ENCODE measurements around the gene CD300A. TPM values are rescaled to one million over a fixed set of nuclear protein-coding genes. Genes with fewer than 3 reads are reported as not detected.

CD300A gene
- total RNA-seq, 1 donor from 2014 or later: 4.3 TPM

- DNase-seq (ENCODE audit: low spot score): peak; percentile 92
Measured at GRCh38 chr17:74454197-74455024, 12.0 kb upstream of the CD300A start.

DNA sequence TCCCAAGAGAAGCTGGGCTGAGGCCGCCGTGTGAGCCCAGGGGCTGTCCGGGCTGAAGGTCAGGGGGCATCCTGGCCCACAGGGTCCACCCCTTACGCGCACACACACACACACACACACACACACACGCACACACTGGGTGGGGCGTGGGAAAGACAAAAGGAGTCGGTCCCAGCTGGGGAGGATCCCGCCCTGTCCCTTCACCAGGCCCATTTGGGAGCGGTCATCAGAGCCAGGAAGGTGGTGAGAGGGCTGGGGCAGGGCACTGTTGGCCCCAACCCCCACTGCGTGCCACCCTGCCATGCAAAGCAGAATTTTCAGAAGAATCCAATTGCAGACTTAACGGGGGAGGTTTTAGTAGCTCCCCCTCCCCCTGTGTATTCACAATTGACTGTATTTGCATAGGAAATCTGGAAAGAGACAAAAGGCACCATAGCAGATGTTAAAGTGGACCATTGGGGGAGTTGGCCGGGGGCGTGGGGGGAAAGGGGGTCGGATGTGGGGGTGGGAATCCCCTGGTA is 11.3 kb upstream of the CD300A start:
- DNase-seq (ENCODE audit: low spot score): no peak

DNA sequence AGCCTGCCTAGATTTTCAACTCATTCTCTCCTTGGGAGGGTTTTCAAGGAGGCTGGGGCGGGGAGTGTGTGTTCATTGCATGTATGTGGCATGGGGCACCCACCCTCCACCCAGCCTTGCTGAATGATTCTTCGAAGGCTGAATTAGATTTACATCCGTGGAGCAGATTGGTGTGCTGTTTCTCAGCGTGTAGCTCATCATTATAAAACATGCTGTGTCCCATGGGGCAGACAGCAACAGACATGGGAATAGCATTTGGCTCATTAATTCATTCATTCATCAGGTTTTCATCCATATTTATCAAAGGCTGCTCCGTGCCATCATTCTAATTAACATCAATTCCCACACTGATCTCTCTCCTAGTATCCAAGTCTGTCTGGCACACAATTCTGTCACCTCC is 10.6 kb upstream of the CD300A start:
- DNase-seq (ENCODE audit: low spot score): no peak

DNA sequence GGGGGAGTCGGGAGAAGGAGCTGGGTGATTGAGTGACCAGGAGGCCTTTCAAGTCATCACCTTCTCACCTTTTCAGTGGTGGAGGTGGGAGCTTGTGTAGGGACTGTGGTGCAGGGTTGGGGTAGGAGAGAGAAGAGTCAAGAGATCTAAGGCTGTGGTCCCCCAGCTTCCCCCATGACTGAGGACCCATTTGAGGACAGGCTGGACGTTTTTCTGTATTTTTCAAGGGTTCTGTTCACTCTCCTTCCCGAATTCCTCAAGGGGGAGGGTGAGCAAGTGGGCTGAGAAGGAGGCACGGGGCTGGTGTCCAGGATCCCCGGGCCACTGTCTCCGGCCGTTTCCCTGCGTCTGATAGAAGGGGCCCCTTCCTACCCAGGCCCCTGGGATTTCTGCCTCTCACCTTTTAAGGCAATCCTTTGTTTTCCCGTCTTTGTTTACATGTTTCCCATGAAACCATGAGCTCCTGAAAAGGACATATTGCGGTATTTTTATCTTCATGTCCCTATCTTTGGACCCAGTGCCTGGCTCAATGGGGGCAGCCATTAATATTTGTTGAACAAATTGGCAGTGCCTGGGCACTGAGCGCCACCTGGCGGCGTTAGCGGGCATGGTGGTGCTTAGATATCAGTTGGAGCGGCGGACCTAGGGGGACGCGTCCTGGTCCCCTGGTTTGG is 9.2 kb upstream of the CD300A start:
- peak; percentile 84 for DNase-seq (ENCODE audit: low spot score)

DNA sequence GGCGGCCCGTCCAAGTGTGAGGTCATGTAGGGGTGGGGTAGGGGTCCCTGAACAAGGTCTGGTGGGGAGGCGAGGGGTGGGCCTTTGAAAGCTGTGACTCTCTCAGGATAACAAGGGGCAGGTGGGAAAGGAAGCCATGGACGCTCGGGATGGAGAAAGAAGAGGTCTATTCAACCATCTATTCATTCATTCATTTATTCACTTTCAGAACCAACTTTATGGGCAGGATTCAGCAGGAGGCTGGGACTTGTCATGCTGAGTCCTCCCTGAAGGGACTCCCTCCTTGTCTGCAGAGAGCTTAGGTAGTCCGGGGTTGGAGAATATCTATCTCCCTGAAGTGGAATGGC is 8.6 kb upstream of the CD300A start:
- DNase-seq (ENCODE audit: low spot score): no peak

GRCh38 chr17:74458835-74459234 is 7.6 kb upstream of the CD300A start:
- no peak for DNase-seq (ENCODE audit: low spot score)

DNA sequence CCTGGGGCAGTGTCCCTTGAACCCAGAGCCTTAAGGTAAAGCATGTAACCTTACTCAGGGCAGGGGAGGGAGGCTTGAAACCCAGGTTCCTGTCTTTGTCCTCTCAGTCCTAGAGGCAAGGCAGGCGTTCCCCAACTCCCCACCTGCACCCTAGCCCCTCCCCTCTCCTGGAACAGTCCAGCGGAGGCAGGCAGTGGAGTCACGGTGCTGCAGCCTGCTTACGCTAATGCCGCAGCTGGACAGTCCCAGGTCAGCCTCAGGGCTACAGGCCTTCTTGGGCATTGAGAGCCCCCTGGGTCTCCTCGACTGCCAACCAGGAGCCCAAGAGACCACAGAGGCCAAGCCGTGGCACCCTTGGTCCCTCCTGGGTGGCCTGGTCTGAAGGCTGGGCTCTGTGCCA is 6.8 kb upstream of the CD300A start:
- no peak for DNase-seq (ENCODE audit: low spot score)

- DNase-seq (ENCODE audit: low spot score): no peak
Measured at GRCh38 chr17:74460241-74460640, 6.2 kb upstream of the CD300A start.

DNA sequence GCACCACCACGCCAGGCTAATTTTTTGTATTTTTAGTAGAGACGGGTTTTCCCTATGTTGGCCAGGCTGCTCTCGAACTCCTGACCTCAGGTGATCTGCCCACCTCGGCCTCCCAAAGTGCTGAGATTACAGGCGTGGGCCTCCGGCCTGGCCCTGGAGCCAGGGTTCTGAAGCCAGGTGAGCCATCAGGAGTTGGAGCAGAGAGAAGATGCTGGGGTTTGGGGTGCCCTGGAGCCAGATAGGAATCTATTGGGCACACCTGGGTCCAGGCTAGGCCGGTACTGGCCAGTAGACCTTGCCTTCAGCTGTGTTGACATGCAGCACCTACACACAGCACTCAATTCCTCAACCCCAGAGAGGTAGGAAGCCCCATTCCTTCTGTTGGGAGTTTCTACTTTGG is 5.4 kb upstream of the CD300A start:
- DNase-seq (ENCODE audit: low spot score): no peak

DNA sequence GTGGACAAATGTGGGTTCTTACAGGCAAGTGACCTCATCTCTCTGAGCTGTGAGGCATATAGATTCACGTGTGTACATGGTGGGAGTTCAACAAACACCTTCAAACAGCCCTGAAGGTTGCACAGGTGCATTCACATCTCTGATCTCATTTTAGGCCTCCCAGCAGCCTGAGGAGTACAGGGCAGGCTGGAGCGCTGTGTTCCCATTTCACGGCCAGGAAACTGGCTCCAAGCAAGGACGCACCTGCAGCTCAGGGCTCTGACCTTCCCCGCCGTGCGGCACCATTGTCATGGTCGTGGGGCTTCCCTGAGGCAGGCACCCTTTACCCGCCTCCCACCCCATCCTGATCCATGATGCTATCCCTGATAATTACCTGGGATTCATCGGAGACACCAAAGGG is 4.8 kb upstream of the CD300A start:
- no peak for DNase-seq (ENCODE audit: low spot score)

- DNase-seq (ENCODE audit: low spot score): no peak
Measured at GRCh38 chr17:74464730-74465377, 1.6 kb upstream of the CD300A start.

GRCh38 chr17:74465378-74466110 is 890 bp upstream of the CD300A start:
- no peak for DNase-seq (ENCODE audit: low spot score)

- no peak for DNase-seq (ENCODE audit: low spot score)
Measured at GRCh38 chr17:74466828-74467184, 372 bp downstream of the CD300A start.

GRCh38 chr17:74467221-74467951 is 952 bp downstream of the CD300A start:
- DNase-seq (ENCODE audit: low spot score): no peak

GRCh38 chr17:74471341-74471740 is 4.9 kb downstream of the CD300A start:
- DNase-seq (ENCODE audit: low spot score): no peak

GRCh38 chr17:74472890-74473289 is 6.5 kb downstream of the CD300A start:
- no peak for DNase-seq (ENCODE audit: low spot score)

GRCh38 chr17:74473294-74473693 is 6.9 kb downstream of the CD300A start:
- DNase-seq (ENCODE audit: low spot score): no peak

- DNase-seq (ENCODE audit: low spot score): no peak
Measured at GRCh38 chr17:74474043-74474792, 7.8 kb downstream of the CD300A start.

DNA sequence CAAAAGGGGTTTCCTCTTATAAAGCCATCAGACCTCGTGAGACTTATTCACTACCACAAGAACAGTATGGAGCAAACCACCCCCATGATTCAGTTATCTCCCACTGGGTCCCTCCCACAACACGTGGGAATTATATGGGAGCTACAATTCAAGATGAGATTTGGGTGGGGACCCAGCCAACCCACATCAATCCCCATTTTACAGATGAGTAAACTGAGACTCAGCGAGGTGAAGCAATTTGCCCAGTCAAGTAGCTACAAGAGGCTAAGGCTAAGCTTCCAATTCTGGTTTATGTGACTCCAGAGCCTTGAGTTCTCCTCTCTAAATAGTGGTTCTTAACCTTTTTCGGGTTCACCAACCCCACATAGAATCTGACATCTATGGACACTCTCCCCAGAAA is 8.8 kb downstream of the CD300A start:
- DNase-seq (ENCODE audit: low spot score): no peak

- DNase-seq (ENCODE audit: low spot score): no peak
Measured at GRCh38 chr17:74477411-74477810, 11.0 kb downstream of the CD300A start.

Measured in ureter (tissue), 1 donor.